COLO668 (cell line): Measurements from ENCODE around the gene FAM131A.
A peak's percentile ranks its signal among the peaks of the same experiment; 100 is the strongest.

Experiments
- DNase-seq: peaks from one replicate; lab custom pipeline; 2025; ENCODE audit not compliant: unreplicated experiment; lab: John Stamatoyannopoulos, UW

Gene FAM131A

DNA sequence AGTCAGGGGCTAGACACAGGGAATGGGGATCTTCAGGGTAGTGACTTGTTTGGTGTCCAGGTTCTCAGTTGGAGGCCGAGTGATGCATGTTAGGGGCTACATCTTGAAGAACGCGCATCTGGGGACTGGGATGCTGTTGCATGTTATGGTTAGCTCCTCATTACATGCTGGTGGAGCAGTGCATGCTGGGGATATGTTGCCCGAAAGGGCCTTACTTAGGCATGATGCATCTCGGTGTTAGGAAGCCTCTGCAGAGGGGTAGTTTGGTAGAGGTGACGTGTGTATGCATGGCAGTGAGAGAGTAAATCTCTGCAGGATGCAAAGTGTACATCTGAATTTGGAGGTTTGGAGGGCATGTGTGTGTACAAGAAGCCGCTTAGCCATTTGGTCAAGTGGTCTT, 20.6 kb upstream of the FAM131A start:
- no peak for DNase-seq

DNA sequence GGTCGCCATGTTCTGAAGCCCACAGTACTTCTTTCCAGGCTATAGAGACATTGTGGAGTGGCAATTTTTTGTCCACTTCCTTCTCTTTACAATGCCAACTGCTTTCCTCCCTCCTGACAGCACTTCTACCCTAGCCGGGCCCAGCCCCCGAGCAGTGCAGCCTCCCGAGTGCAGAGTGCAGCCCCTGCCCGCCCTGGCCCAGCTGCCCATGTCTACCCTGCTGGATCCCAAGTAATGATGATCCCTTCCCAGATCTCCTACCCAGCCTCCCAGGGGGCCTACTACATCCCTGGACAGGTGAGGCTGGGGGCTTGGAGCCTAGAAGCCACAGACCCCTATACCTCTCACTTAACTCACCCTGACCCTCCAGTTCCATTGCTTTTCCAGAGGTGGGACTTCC, 20.2 kb upstream of the FAM131A start:
- DNase-seq, result no peak

DNA sequence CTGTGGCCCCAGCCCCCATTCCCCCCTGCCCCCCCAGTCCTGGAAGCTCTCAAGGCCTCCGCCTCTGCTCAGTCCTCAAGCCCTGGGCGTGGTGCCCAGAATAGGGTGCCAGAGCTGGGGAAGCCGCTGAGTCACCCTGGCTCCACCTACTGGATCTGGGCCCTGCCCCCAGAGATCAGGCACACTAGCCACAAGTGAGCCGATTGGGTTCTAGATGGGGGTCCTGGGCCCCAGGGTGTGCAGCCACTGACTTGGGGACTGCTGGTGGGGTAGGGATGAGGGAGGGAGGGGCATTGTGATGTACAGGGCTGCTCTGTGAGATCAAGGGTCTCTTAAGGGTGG, 17.3 kb upstream of the FAM131A start:
- peak; percentile 51 for DNase-seq

DNA sequence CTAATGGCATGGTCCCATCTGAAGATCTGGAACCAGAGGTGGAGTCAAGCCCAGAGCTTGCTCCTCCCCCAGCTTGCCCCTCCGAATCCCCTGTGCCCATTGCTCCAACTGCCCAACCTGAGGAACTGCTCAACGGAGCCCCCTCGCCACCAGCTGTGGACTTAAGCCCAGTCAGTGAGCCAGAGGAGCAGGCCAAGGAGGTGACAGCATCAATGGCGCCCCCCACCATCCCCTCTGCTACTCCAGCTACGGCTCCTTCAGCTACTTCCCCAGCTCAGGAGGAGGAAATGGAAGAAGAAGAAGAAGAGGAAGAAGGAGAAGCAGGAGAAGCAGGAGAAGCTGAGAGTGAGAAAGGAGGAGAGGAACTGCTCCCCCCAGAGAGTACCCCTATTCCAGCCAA, 15.7 kb upstream of the FAM131A start:
- DNase-seq, result no peak

DNA sequence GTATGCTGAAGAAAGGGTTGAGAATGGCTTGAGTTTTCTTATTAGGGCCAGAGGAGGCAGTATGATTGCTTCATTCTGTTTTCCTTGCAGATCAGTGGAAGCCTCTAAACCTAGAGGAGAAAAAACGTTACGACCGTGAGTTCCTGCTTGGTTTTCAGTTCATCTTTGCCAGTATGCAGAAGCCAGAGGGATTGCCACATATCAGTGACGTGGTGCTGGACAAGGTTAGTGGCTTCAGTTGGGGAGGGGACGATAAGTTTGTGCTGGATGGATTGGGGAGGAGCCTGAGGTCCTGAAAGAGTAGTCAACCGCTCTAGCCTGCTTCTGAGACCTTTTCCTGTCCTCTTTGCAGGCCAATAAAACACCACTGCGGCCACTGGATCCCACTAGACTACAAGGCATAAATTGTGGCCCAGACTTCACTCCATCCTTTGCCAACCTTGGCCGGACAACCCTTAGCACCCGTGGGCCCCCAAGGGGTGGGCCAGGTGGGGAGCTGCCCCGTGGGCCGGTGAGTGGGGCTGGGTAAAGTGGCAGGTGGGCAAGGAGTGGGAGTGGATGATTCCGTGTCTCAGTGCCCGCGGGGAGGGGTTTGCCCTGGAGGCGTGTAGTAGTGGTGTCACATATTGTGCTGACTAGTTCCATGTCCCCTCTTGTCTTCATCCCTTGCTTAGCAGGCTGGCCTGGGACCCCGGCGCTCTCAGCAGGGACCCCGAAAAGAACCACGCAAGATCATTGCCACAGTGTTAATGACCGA, 14.5 kb upstream of the FAM131A start:
- DNase-seq, result no peak

DNA sequence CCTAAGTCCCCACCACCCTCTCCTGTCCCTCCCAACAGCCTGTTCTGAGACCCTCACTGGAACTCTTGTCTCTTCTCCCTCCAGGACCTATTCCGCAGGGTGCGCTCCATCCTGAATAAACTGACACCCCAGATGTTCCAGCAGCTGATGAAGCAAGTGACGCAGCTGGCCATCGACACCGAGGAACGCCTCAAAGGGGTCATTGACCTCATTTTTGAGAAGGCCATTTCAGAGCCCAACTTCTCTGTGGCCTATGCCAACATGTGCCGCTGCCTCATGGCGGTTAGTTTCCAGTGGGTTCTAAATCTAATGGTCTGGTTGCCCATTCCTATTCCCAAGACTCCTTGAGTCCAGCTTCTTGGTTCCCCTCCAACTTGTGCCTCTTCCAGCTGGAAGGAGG, 13.7 kb upstream of the FAM131A start:
- DNase-seq, result no peak

DNA sequence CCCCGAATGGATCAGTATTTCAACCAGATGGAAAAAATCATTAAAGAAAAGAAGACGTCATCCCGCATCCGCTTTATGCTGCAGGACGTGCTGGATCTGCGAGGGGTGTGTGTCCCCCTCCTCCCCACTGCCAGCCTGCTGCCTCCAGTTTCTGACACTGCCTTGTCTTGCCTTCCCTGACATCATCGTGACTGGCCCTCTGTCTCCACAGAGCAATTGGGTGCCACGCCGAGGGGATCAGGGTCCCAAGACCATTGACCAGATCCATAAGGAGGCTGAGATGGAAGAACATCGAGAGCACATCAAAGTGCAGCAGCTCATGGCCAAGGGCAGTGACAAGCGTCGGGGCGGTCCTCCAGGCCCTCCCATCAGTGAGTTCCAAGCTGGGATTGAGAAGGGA, 12.1 kb upstream of the FAM131A start:
- no peak for DNase-seq

DNA sequence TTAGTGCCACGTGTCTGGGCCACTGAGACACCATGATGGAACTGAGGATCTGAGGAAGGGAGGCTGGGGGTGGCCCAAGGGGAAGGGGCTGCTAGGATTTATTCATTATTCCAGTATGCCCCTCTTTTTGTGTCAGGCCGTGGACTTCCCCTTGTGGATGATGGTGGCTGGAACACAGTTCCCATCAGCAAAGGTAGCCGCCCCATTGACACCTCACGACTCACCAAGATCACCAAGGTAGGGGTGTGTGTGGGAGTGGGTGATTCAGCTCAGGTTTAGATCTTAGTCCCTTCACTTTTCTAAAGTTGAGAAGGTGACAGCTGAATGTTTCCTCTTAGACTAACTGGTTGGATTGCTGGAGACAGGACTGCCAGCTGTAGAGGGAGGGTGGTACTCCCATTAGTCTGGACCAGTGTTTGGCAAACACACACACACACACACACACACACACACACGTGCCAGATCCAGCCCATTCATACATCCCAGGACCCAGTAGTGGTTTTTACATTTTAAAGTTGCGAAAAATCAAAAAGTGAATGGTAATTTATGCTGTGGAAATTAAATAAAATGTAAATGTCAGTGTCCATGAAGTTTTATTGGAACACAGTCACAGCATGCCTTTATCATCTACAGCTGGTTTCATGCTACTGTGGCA, 11.6 kb upstream of the FAM131A start:
- DNase-seq, result no peak

DNA sequence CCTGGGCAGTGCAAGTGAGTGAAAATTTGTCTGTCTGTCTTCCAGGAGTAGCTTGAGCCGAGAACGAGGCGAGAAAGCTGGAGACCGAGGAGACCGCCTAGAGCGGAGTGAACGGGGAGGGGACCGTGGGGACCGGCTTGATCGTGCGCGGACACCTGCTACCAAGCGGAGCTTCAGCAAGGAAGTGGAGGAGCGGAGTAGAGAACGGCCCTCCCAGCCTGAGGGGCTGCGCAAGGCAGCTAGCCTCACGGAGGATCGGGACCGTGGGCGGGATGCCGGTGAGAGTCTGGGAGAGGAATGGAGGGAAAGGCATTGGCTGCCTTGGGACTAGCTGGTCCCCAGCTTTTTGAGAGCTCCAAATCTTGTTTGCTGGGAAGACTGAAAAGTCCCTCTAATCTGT, 10.2 kb upstream of the FAM131A start:
- no peak for DNase-seq

DNA sequence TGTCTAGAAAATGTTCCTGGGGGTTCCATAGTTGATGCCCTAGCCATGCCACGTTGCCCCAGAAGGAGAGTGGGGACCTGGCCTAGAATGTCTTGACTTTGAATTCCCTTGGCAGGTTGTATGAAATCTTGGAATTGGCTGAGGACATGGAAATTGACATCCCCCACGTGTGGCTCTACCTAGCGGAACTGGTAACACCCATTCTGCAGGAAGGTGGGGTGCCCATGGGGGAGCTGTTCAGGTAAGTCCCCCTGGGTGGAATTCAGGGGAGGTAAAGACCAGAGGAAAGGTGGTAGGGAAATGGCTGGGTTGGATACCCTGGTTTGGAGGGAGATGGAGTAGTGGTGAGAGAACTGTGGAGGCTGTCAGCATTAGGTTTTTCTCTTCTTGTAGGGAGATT, 8.9 kb upstream of the FAM131A start:
- no peak for DNase-seq

DNA sequence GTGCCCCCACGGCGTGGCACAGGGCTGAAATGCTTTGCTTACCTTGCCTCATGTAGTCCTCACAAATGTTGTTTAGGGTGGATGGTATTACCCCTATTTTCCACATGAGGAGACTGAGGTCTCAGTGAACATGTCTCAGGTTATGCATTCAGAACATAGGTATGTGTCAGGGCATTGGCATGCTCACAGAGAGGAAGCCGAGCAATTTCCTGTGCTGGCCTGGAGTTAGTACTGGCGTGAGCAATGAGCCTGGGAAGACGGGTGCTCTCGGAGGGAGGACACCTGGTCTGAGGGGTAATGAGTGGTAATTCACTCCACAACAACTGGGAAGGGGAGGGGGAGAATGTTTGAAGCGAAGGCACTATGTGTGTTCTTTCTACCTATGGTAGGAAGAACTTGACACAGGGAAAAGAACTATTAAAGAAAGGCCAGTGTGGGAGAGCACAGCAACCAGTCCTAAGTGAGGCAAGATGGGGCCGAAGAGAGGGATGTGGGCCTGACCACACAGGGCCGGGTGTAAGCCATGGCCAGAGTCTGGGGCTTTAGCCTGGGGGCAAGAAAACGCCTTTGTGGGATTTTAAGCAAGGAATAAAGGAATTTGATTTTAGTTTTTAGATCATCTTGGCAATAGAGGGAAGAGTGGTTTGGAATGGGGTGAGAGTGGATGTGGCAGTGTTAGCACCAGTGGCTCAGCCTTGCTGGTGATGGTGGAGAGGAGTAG, 4.9 kb upstream of the FAM131A start:
- DNase-seq, result no peak

DNA sequence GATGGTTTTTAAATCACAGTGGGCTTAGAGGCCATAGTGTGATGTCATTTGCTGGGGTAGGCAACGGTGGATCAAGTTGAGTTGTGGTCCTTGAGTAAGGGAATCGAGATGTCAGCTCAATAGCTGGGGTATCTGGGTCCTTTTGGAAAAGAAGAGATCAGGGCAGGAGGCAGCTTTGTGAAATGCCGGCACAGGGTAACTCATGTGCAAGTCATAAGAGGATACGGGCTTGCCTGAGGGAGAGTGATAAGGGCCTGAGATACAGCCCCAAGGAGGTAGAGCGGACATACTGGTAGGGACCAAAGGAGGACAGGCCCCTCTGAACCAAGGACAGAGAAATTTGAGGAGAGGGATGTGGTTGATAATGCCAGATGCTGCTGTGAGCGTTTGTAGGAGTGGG, 4.2 kb upstream of the FAM131A start:
- no peak for DNase-seq

DNA sequence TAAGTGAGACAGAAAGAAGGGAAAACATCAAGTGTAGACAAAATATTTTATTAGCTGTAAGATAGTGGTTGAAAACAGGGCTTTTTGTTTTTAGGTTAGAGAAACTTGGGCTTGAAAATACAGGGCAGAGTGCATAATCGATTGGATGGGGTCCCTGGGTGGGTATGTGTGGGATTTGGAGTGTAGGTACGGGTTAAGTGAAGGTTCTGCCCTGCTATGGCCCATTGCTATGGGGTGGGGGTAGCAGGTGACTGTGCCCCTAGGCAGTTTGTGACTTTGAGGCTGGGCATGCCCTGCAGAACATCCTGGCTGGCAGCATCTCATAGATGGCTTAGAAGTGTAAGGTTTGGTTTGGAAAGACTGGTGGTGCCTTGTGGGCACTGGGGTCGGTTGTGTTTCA, 3.7 kb upstream of the FAM131A start:
- no peak for DNase-seq

DNA sequence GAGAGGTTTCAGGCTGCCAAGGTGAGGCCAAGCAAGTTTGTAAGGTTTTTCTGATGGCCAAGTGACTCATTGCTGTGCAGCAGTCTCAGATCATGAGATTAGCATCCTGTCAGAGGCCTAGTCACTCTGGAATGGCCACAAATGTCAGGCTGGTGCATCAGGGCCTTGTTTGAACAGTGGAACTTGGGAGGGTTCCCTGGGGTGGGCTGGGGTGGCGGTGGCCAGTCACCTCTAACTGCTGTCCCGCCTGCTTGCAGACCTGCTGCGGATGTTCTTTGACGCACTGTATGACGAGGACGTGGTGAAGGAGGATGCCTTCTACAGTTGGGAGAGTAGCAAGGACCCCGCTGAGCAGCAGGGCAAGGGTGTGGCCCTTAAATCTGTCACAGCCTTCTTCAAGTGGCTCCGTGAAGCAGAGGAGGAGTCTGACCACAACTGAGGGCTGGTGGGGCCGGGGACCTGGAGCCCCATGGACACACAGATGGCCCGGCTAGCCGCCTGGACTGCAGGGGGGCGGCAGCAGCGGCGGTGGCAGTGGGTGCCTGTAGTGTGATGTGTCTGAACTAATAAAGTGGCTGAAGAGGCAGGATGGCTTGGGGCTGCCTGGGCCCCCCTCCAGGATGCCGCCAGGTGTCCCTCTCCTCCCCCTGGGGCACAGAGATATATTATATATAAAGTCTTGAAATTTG, 2.8 kb upstream of the FAM131A start:
- no peak for DNase-seq

DNA sequence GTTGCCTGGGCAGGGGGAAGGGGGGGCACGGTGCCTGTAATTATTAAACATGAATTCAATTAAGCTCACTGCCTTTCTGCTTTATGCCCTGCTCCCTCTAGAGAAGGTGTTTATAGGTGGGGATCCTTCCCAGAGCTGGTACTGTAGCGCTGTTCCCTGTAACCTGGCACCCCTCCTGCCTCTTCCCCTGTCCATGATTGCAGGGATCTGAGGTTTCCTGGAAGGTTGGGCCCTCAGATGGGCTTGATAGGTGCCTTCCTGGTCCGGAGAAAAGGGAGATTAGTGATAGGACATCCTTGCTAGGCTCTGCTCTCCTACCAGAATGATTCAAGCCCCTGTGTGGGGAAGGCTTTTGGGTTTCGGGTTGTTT, 2.1 kb upstream of the FAM131A start:
- DNase-seq, result peak; percentile 17

DNA sequence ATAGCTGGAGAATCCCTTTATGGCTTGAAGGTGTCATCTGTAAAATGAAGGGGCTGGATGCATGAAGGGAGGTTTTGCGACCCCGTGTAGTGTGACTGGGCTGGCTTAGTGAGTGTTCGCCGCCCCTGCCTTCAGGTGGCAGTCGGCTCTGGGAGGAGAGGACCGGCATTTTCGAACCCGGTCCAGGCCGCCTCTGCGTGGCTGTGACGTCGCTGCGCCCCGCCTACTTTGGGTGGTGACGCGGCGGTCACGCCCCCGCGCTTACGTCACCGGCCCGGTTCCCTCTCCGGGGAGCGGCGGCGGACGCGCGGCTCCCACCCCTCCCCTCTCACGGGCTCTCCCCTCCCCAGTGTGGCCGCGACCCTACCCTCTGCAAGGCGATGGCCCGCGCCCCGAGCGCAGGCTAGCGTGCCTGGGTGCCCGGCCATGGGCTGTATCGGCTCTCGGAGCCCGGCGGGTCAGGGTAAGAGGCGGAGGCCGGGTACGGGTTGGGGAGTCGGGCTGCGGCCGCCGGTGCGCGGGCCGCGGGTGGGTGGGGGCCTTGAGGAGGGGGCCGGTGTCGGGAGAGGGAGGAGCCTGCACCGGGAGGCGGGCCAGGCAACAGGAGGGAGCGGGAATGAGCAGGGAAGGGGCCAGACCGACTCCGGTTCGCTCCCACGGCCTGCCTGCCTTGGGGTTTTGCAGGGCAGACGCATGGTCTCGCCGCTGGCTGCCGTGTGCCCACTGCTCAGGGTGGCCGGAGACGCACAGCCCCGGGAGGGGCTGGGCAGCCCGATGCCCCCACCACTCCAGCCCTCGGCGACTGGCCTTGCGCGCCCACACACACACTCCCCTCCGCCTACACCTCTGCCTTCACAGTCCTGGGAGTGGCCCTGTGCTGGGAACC, 1.5 kb upstream of the FAM131A start:
- DNase-seq, result peak; percentile 78

DNA sequence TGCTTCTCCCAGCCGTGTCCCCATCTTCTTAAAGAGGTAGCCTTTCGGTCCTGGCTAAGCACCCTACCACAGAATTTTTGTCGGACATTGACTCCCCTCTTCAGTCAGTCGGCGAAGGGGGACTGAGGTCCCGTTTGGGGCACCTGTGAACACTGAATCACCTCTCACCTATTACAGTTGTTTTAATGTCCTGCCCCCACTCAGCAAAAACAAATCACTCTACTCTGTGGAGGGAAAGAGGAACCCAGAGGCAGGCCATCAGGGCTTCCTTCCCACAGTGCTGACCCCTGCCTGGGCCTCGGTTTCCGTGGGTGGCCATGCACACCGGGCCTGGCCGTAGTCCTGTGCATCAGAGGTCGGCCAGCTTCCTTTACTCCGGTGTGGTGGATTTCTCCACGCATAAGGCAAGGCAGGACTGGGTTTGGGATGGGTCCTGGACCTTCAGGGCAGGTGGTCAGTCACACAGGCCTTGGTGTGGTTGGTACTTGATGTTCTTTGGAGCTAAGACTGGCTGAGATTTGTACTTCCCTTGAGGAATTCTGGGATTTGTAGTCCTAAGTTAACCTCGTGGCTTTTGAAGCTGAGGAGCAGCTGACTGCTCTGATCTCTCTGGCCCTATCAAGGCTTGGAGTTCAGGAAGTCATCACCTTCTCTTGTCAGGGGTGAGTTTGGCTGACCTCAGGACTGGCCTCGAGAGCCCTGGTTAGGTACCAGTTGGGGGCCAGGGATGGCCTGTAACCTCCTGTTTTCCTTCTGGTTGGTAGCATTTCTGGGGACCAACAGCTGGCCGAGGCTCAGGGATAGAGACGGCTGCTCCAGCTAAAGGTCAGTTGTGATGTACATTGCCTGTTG, 627 bp upstream of the FAM131A start:
- peak; percentile 7 for DNase-seq

DNA sequence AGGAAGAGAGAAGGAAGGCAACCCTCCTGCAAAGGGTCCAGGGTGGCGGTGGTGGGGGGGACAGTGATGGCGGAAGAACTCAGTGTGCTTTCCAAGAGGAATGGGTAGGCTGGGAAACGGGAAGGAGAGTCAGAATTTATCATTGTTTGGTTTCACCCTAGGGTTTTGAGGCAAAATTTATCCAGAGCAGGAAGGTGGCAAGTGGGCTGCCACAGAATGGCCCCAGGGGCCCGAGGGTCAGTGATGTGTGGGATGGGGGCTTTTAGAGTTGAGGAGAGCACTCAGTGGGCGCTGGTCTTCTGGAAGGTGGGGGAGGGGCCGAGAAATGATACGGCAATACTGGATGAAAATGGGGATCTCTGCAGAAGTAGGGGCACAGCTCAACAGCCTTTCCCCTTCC, 581 bp downstream of the FAM131A start:
- no peak for DNase-seq

DNA sequence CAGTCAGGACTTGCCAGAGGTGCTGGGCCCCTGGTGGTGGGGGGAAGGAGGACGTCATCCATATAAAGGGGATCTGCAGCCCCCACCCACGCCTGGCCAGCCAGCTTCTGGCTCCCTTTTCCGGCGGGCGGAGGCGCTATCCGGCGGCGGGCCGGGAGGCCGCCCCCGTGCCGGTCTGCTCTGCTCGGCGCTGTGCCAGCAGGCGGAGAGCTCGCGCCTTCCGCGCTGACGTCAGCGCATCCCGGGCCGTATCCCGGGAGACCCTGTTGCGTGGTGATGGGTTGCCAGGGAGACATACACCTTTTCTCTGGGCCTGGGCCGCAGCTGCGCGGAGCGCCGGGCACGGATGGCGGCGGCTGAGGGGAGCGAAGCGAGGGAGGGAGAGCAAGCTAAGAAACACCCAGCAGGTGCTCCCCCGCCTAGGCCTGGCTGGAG, 1.1 kb downstream of the FAM131A start:
- DNase-seq, result peak; percentile 93

DNA sequence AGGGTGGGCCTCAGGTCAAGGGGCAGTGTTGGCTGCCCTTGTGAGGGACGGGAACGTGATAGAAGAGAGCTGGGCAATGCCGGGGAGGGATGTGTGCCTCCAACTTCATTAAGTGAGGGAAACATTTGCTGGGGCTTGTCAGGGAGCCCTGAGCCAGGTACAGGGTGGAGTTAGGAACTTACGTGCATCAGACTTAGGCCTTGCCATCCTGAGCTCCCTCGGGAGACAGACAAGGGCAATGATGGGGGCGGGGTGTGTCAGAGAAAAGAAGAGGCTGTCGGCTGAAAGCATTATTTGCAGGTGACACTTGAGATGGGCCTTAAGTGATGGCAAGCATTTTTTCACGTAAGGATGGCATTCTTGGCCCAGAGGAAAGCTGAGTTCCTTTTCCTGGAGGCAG, 1.6 kb downstream of the FAM131A start:
- DNase-seq, result peak; percentile 39
